Panc1 (cell line): ENCODE data around the gene KMT2E.

Source experiments
- CTCF ChIP-seq: fragments of 450-650 bp; IDR thresholded peaks from 2 replicates; pipeline ENCODE4 v1.5.1; 2017; ENCODE audit warnings: mild to moderate bottlenecking
- REST ChIP-seq, 2 experiments: IDR thresholded peaks; 2 replicates each; pipeline ENCODE4 v1.6.1; 2011 to 2012; ENCODE audit warnings: low read depth in 2 of 2, control low read depth in 1 of 2, low read length in 1 of 2, mild to moderate bottlenecking in 1 of 2, moderate library complexity in 1 of 2; ENCODE audit not compliant: insufficient read depth in 1 of 2
- SIN3A ChIP-seq: IDR thresholded peaks from 2 replicates; pipeline ENCODE4 v1.6.1; 2012; ENCODE audit warnings: low read depth, mild to moderate bottlenecking, low read length, moderate library complexity, borderline replicate concordance; ENCODE audit not compliant: insufficient read depth

GRCh38 chr7:105139381-105139780, 125.4 kb downstream of the KMT2E start:
- TF ChIP-seq CTCF: no peak
- TF ChIP-seq SIN3A: no peak
- no peak for TF ChIP-seq REST (IDR thresholded peaks at IDR 0.05; ENCODE audit: insufficient read depth in 1 of 2, low read depth in 2 of 2, low read length in 1 of 2)
